SK-MEL-5 (cell line): ENCODE measurements around the gene PSMB11. TPM values are rescaled to one million over a fixed set of nuclear protein-coding genes. Genes with fewer than 3 reads are reported as not detected.
"Not testable (repeated sequence)": the region's sequence is repeated elsewhere in the genome, so short reads cannot be mapped to it uniquely, and the experiment has no call there.

Experiments
- DNase-seq: peaks from one replicate; pipeline ENCODE4 v3.0.0-alpha.2; 2016; ENCODE audit warnings: low read depth, low spot score
- in situ Hi-C: cut with HindIII; loops from 2 replicates; pipeline ENCODE4 v1.10.0; 2016; ENCODE audit warnings: low sequenced_read_pairs, high pct_unique_total_duplicates, low pct_unique_long_range_greater_than_20kb
- total RNA-seq: library from RNA; depleted of rRNA; stranded (reverse); fragments of >200 nt; shearing (Covaris generic); gene quantifications from 2 replicates; pipeline ENCODE4 v1.2.3, GENCODE V29; 2014

Gene PSMB11
- total RNA-seq, 1 experiment from 2014 or later, result not detected

- in situ Hi-C loops, result no loop called here
- DNase-seq, result no peak
These were observed 32.5 kb upstream of the PSMB11 start for GRCh38 chr14:23009483-23009938.

DNA sequence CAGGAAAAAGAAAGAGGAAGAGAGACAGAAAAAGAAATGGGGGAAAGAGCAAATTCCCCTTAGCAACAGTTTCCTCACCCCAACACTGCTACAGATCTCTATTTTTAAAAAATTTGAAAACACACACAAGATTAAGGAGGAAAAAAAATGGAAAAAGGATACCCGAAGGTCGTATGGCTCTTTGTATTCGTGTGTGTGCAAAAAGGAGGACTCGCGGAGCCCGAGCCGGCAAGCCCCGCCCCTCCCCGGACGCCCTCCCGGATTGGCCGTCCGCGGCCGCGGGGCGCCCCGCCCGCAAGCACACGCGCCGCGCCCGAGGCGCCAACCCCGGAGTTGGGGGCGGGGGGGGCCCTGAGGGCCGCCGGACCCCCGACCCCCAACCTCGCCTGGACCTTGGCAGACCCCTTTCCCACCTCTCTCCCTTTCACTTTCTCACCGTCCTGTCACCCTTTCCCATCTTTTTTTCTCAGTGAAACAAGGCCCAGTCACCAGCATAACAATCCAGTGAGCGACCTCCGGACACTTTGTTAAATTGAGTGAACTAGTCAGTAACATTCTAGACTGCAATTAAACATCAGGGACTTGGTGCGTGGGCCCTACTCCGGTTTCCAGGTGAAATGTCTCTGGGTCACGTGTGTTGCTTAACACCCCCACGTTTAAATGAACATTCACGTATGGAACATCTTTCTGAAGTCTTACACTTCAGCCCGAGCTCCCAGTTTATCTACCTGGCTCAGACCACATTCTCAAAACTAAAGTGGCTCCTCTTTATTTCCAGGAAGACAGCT is 31.9 kb upstream of the PSMB11 start, which contains the start of gene C14orf93:
Gene C14orf93, minus strand, starts transcription at position 205 of the 788 bp plus-strand sequence. CDS start 11,120 bp downstream, outside the sequence.
- DNase-seq, result peak; percentile 66
- in situ Hi-C loops, result no loop called here

- in situ Hi-C loops, result no loop called here
- DNase-seq, result no peak
These were observed 28.8 kb upstream of the PSMB11 start for GRCh38 chr14:23013054-23013748.

DNA sequence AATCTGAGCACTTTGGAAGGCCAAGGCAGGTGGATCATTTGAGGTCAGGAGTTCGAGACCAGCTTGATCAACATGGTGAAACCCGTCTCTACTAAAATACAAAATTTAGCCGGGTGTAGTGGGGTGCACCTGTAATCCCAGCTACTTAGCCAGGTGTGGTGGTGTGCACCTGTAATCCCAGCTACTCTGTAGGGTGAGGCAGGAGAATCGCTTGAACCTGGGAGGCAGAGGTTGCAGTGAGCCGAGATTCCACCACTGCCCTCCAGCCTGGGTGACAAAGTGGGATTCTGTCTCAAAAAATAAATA is 28.3 kb upstream of the PSMB11 start:
- in situ Hi-C loops, DNase-seq: not testable (repeated sequence)

DNA sequence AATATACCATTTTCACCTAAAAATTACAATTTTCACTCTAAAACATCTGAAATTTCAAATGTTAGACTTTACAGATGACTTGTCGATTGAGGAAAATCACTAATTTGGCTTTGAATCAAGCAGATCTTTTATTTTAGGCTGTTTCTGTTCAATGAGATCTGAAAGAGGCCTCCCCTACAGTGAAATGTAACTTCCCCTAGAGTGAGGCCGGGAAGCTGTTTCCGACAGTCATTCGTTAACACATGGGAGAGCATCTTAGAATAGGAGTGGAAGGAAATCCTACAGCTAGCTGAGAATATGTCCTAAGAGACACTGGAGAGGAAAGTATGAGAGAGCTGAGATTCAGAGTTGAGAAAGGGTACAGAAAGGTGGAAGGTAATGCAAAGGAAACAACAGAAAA is 26.4 kb upstream of the PSMB11 start:
- in situ Hi-C loops, result no loop called here
- no peak for DNase-seq

- in situ Hi-C loops, result no loop called here
- DNase-seq, result no peak
These were observed 24.9 kb upstream of the PSMB11 start for GRCh38 chr14:23017091-23017490.

DNA sequence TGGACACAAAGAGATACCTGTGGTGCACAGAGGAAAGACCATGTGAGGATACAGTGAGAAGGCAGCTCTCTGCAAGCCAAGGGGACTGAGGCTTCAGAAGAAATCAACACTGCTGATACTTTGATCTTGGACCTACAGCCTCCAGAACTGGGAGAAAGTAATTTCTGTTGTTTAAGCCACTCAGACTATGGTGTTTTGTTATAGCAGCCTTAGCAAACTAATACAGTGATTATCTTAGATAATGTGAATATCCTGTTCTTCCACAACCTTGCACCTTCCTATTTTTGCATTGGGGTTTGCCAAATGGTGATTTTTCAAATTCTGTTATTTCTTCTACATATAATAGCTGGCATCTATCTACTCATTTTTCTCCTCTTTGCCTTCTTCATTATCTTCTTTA is 23.9 kb upstream of the PSMB11 start:
- no peak for DNase-seq
- in situ Hi-C loops, result no loop called here

DNA sequence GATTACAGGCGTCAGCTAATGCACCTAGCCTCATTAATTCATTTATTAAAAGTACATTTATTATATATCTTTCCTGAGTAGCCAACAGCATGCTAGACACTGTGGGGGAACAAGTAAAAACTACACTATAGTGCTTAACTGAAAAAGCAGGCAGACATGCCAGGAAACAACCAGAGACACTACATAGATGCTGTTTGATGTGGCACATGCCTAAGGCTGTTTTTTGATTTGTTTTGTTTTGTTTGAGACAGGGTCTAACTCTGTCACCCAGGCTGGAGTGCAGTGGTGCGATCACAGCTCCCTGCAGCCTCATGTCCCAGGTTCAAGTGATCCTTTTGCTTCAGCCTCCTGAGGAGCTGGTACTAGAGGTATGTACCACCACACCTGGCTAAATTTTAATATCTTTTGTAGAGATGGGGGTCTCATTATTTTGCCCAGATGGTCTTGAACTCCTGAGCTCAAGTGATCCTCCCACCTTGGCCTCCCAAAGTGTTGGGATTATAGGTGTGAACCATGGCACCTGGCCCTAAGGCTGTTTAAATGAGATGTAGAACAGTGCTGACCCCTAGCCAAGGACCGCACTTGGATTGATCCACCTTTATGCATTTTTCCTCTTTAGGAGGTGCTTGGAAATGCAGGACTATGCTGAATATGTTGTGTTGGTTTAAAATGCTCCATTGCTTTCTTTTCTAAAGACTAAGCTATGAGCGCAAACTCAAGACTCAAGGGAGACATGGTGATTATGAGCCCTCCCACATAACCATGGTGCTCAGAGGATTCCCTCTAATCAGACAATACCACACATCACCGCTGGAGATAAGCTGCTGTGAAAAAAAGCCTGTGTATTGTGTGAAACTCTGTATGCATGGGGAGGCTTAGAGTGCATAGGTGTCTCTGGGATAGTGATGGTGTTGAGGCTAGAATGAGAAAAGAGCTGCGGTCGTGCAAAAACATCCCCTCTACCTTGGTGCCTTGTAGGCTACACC is 21.6 kb upstream of the PSMB11 start:
- no peak for DNase-seq

DNA sequence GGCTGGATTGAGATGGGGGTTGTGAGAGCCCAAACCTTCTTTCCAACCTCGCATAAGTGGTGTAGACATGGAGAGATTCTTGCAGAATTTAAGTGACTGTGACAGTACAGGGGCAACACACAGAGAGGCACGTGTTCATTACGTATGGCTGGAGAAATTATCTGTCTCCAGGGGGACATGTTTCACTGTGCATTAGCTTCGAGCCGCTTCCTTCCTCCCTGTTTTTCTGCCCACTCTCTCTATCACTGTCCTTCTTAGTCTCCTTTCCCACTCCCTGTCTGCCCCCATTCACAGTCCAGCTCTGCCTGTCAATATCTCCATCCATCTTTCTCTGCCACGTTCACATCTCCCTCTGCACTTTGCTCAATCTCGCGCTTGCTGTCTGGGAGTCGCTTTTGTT is 20.6 kb upstream of the PSMB11 start:
- no peak for DNase-seq
- in situ Hi-C loops, result no loop called here

More for the DNA sequence above, 21.6 kb upstream of the PSMB11 start:
- in situ Hi-C loops, result no loop called here

DNA sequence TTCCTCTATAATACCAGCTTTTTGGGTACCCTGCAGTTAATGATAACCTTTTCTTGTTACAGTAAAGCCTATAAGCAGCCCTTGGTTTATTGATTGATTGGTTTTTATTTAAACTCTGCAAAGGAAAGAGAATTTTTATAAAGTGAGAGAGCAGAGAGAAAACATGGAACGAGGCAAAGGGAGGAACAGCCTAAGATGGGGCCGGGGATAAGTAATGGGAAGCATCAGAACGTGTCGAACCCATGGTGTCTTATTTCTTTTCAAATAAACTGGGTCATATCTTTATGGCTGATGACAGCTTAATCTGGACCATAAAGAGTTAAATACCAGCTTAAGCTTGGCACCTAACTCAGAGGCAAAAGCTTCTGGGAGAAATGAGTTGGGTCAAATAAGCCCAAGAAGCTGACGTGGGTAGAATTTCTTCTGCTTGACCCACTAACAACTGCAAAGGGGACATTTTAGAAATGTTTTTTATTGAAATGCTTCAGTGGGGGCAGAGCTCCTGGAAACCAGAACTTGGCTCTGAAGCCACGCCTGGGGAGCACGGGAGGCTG is 20.0 kb upstream of the PSMB11 start:
- in situ Hi-C loops, result no loop called here
- DNase-seq, result no peak

- DNase-seq, result no peak
- in situ Hi-C loops, result no loop called here
These were observed 18.8 kb upstream of the PSMB11 start for GRCh38 chr14:23023022-23023794.

- DNase-seq, result no peak
- in situ Hi-C loops, result no loop called here
These were observed 18.2 kb upstream of the PSMB11 start for GRCh38 chr14:23023795-23024152.

GRCh38 chr14:23024612-23025075 is 17.4 kb upstream of the PSMB11 start:
- in situ Hi-C loops, result no loop called here
- DNase-seq, result no peak

DNA sequence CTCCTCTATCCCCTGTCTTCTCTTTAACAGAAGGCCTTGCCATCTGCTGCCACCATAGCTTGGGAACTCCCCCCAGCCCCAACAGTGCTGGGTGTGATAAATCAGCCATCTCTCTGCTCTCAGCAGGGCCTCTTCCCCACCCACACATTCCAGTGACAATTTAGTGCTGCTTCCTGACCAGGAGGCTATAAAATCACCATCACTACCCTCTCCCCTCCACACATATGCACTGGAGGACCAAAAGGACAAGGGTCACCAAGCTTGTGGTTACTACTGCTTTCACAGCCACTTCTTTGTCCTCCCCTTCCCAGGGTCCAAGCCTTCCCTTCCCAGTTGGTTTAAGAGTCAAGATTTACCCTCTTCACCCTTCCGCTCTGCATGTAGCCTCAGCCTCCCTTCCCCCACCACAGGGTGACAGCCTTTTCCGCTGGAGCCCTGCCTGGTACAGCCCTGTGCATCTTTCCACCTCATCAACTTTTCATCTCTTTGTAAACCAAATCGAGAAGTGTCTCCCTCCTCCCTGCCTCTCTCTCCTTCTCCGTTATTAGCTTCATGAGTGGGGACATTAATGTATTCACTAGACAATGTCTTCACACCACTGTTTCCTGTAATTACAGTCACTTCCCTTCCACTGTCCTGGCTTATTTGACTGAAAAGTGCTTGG is 16.7 kb upstream of the PSMB11 start:
- no peak for DNase-seq

DNA sequence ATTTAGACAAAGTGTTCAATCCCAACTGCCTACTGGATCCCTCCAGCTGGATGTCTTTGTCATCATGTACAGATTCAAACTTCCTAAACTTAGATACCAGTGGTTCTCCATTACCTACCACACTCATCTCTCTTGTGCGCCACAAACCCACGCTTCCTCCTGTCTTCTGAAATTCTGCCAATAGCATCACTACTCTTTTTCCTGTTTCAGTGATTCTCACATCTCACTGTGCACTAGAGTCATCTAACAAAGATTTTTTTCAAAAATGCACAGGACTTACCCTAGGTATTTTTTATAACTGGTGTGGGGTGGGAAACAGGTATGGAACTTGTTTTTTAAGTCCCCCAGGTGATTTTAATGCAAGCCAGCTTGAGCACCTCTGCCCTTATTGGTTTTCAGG is 13.2 kb upstream of the PSMB11 start:
- in situ Hi-C loops, result no loop called here
- no peak for DNase-seq

More for the DNA sequence above, 16.7 kb upstream of the PSMB11 start:
- in situ Hi-C loops, result no loop called here

DNA sequence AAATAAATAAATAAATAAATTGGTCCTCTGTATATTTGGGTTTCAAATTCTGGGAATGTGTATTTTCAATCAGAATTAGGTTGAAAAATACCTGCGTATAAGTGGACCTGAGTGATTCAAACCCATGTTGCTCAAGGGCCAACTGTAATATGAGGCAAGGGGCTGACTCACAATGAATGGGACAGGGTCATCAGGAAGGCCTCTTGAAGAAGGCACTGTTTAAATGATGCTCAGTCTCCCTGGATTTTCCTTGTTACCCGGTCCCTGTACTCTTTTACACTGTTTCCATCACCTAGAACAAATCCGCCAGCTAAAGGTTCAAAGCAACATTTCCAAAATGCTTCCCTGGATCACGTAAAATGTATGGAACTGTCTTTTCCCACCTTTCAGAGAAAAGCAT is 11.1 kb upstream of the PSMB11 start:
- in situ Hi-C loops, result no loop called here
- DNase-seq, result no peak
